Central memory CD8-positive, alpha-beta T cell (primary cell): Measurements from ENCODE around the gene LELP1.
"Not testable (repeated sequence)": the region's sequence is repeated elsewhere in the genome, so short reads cannot be mapped to it uniquely, and the experiment has no call there.

ENCODE experiments used
- ATAC-seq: fragments of 150-1000 bp; cut with Tn5 transposase; replicated peaks from 2 replicates; pipeline ENCODE4 v1.10.0; 2022; ENCODE audit warnings: mild to moderate bottlenecking, moderate FRiP score, moderate number of reproducible peaks; ENCODE audit not compliant: poor library complexity, severe bottlenecking; ENCODE audit errors: extremely low read depth
- DNase-seq, 2 donors: peaks; one replicate each; pipeline ENCODE4 v3.0.0; 2021; ENCODE audit warnings: low spot score in 2 of 2
- H3K27ac Mint-ChIP-seq: one replicate; pipeline ENCODE4 v1.8.0; 2022; ENCODE audit warnings: low read depth, mild to moderate bottlenecking, moderate library complexity, mixed read lengths
- H3K27me3 Mint-ChIP-seq: one replicate; pipeline ENCODE4 v1.8.0; 2022; ENCODE audit warnings: mixed read lengths
- H3K36me3 Mint-ChIP-seq: one replicate; pipeline ENCODE4 v1.8.0; 2022; ENCODE audit warnings: mild to moderate bottlenecking, moderate library complexity, mixed read lengths; ENCODE audit not compliant: insufficient read depth
- H3K4me1 Mint-ChIP-seq: one replicate; pipeline ENCODE4 v1.8.0; 2022; ENCODE audit warnings: mixed read lengths
- H3K4me3 Mint-ChIP-seq: one replicate; pipeline ENCODE4 v1.8.0; 2022; ENCODE audit warnings: mild to moderate bottlenecking, moderate library complexity, mixed read lengths
- H3K9me3 Mint-ChIP-seq: one replicate; pipeline ENCODE4 v1.8.0; 2022; ENCODE audit warnings: mixed read lengths

The LELP1 gene

DNA sequence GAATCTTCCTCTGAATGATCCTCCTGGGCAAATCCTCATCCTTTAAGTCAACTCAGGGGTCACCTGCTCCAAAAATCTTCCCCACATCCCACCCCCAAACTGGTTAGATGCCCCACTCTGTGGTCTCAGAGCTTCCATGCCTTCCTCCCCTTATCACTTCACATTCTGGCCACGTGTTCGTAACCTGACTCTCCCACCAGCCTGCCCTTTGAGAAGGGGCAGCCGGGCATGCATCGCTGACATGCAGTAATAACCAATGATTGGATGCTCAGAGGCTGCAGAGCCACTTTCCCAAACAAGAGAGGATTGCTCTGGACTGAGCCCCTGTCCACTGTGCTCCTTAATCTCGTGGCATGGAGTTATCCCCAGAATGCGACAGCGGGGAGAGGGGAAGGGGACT is 7.0 kb downstream of the LELP1 start:
- peaks cover 54% of the 10 kb centered on the region for H3K27me3 Mint-ChIP-seq
- no peaks in the 10 kb centered on the region for H3K4me1 Mint-ChIP-seq
- ATAC-seq (no peak), DNase-seq (no peak)
- H3K27ac Mint-ChIP-seq: no peak overlapping the region
- no peaks in the 10 kb centered on the region for H3K9me3 Mint-ChIP-seq
- no peaks in the 10 kb centered on the region for H3K36me3 Mint-ChIP-seq
- no peak overlapping the region for H3K4me3 Mint-ChIP-seq

DNA sequence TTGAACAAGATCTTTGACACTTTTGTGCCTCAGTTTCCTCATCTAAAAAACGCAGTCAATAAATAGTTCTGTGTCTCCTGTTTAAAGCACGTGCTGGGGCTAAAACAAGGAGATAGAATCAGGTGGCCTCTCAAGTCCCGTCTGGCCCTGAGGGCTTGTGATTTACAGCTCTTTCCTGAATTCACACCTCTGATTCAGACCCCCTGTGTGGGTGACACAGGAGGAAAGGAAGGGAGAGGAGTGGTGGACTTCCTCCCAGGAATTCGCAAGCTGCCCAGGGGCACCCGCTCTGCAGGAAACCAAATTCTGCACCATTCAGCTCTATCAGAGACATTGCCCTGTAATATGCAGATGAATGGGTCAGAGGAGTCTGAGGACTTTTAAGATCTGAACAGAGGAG is 9.0 kb downstream of the LELP1 start:
- Mint-ChIP-seq H3K4me3 (no peak overlapping the region), H3K27ac (no peak overlapping the region), H3K27me3 (peaks cover 51% of the 10 kb centered on the region), H3K4me1 (no peaks in the 10 kb centered on the region), H3K36me3 (no peaks in the 10 kb centered on the region), H3K9me3 (no peaks in the 10 kb centered on the region)
- DNase-seq (no peak), ATAC-seq (no peak)

- no peaks in the 10 kb centered on the region for H3K4me1 Mint-ChIP-seq
- H3K9me3 Mint-ChIP-seq: no peaks in the 10 kb centered on the region
- DNase-seq (no peak), ATAC-seq (no peak)
- H3K4me3 Mint-ChIP-seq: no peak overlapping the region
- no peaks in the 10 kb centered on the region for H3K36me3 Mint-ChIP-seq
- H3K27me3 Mint-ChIP-seq: peaks cover 52% of the 10 kb centered on the region
- H3K27ac Mint-ChIP-seq: no peak overlapping the region
These were observed 10.3 kb downstream of the LELP1 start for GRCh38 chr1:153213519-153213918.

GRCh38 chr1:153217212-153217611 is 14.0 kb downstream of the LELP1 start, which contains the start of gene PRR9:
Gene PRR9, plus strand, starts transcription at chr1:153217584. Its CDS starts 561 bp downstream, at chr1:153218145.
- Mint-ChIP-seq H3K27ac (no peak within 1 kb of the TSS), H3K4me3 (no peak within 1 kb of the TSS), H3K27me3 (peaks cover 63% of the 10 kb centered on the region), H3K4me1 (no peaks in the 10 kb centered on the region), H3K9me3 (no peaks in the 10 kb centered on the region), H3K36me3 (peaks cover 1% of the 10 kb centered on the region)
- no peak for ATAC-seq
- no peak for DNase-seq

DNA sequence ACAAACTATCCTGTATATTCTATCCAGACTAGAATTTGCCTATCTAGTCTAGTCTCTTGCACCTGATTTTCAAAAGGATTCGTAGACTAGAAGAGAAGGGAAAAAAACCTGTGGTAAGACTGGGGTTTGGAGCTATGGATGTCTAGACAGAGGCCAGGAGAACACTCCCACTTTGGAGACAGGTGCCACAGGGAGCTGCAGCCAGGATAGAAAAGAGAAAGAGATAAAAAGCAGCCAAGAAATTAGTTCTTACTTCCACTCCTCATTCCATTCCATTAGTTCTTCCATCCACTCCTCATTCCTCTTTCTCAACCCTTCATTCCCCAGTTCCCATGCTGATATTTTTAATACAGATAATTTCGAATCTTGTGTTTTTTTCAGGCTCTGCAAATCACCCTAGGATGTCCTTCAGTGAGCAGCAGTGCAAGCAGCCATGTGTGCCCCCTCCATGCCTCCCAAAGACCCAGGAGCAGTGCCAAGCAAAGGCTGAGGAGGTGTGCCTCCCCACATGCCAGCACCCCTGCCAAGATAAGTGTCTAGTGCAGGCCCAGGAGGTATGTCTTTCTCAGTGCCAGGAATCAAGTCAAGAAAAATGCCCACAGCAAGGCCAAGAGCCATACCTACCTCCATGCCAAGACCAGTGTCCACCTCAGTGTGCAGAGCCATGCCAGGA is 14.7 kb downstream of the LELP1 start:
- no peak overlapping the region for H3K4me3 Mint-ChIP-seq
- peaks cover 60% of the 10 kb centered on the region for H3K27me3 Mint-ChIP-seq
- H3K4me1 Mint-ChIP-seq: peaks cover 1% of the 10 kb centered on the region
- no peaks in the 10 kb centered on the region for H3K9me3 Mint-ChIP-seq
- H3K27ac Mint-ChIP-seq: no peak overlapping the region
- DNase-seq (no peak), ATAC-seq (no peak)
- peaks cover 1% of the 10 kb centered on the region for H3K36me3 Mint-ChIP-seq

GRCh38 chr1:153220606-153221303 is 17.5 kb downstream of the LELP1 start:
- Mint-ChIP-seq H3K4me1 (peaks cover 9% of the 10 kb centered on the region), H3K9me3 (no peaks in the 10 kb centered on the region), H3K27me3 (peaks cover 56% of the 10 kb centered on the region), H3K4me3 (no peak overlapping the region), H3K27ac (no peak overlapping the region), H3K36me3 (peaks cover 1% of the 10 kb centered on the region)
- ATAC-seq (no peak), DNase-seq (no peak)

DNA sequence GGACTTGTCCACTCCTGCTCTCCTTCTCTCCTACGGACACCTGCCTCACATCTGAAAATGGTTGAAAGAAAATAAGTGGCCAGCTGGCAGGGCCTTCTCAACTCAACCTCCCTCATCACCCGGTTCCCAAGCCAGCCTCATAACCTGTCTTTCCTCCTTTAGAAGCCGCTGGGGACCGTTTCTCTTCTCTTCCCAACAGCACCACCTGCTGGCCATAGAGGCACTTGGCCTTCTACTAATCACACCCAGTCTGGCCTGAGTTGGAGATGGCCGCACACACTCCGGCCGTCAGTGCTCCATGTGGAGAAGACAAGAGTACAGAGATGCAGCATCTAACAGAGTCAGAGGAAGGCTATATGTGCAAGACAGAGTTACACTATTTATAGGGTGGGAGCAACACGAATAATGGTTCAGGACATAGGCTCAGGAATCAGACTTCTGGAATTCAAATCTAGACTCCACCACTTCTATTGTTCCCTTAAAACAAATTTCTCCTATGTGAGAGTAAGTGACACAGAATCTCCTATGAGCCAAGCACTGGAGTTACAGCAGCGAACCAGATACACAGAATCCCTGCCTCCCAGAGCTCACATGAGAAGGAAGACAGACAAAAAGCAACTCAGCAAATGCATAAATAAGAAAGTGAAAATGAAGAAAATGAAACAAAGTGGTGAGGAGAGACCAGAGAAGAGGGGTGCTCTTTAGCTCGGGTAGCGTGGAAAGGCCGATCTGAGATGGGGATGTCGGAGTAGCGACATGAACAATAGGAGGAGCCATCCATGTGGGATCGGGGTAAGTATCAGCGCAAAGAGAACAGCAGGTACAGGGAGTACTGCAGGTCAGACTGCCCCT is 20.0 kb downstream of the LELP1 start:
- H3K27me3 Mint-ChIP-seq: peaks cover 43% of the 10 kb centered on the region
- not testable (repeated sequence) for ATAC-seq, H3K4me1 Mint-ChIP-seq, H3K36me3 Mint-ChIP-seq, H3K9me3 Mint-ChIP-seq, H3K27ac Mint-ChIP-seq, H3K4me3 Mint-ChIP-seq
- DNase-seq: peak in 1 of 2 donors; percentile 21

GRCh38 chr1:153227810-153228209 is 24.6 kb downstream of the LELP1 start:
- Mint-ChIP-seq H3K4me3 (no peak overlapping the region), H3K27ac (no peak overlapping the region), H3K4me1 (peaks cover 8% of the 10 kb centered on the region), H3K27me3 (peaks cover 14% of the 10 kb centered on the region), H3K36me3 (no peaks in the 10 kb centered on the region), H3K9me3 (no peaks in the 10 kb centered on the region)
- no peak for DNase-seq
- ATAC-seq: no peak

DNA sequence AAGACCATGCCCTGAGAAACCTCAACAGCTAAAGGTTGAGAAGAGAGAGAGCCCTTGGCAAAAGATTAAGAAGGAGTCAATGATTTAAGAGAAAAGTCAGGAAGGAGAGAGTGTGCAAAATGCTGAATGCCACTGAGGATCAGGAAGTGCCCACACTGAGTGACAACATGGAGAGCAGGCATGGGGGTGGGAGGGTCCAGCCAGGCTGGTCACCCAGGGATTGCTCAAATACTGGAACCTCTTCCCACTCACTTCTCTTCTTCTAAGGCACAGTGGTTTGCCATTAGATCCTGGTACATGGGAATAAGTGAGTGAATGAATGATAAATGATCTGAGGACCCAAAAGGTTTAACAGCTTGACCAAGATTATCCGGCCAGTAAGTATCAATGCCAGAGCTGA is 25.3 kb downstream of the LELP1 start:
- Mint-ChIP-seq H3K27ac (no peak overlapping the region), H3K36me3 (no peaks in the 10 kb centered on the region), H3K27me3 (peaks cover 14% of the 10 kb centered on the region), H3K9me3 (no peaks in the 10 kb centered on the region), H3K4me1 (peaks cover 2% of the 10 kb centered on the region), H3K4me3 (no peak overlapping the region)
- no peak for DNase-seq
- no peak for ATAC-seq

DNA sequence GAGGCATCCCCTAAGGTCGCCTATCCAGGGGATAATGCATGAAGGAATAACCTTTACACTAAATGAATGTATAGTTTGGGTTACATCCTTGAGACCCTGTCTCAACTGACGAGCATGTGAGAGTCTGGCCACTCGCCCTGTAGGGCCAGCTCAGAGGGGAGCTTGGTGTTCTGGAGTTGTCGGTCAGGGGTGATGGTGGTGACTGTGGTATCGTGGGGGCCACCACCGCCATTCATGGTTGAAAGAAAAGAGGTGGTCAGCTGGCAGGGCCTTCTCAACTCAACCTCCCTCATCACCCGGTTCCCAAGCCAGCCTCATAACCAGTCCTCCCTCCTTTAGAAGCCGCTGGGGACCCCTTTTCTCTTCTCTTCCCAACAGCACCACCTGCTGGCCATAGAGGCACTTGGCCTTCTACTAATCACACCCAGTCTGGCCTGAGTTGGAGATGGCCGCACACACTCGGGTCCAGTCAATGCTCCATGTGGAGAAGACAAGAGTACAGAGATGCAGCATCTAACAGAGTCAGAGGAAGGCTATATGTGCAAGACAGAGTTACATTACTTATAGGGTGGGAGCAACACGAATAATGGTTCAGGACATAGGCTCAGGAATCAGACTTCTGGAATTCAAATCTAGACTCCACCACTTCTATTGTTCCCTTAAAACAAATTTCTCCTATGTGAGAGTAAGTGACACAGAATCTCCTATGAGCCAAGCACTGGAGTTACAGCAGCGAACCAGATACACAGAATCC is 26.0 kb downstream of the LELP1 start:
- H3K4me3 Mint-ChIP-seq, DNase-seq, H3K4me1 Mint-ChIP-seq, H3K27ac Mint-ChIP-seq, ATAC-seq, H3K27me3 Mint-ChIP-seq, H3K9me3 Mint-ChIP-seq, H3K36me3 Mint-ChIP-seq: not testable (repeated sequence)

DNA sequence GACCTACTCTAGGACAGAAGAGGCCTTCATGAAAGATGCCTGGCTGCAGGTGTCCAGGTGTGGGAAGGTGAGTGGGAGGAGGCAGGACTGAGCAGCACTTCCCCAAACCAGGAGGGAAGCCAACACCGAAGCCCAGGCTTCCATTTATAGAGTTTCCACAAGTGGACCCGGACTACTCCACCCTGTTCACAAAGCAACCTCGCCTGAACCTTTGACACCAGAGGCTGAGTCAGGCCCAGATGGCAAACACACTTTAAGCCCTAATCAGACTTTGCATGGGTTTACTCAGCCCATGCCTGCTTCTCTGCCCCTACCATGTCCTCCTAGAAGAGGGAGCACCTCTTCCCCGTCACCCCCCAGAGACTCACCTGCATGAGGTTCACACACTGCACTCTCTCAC is 28.1 kb downstream of the LELP1 start:
- no peaks in the 10 kb centered on the region for H3K36me3 Mint-ChIP-seq
- H3K27me3 Mint-ChIP-seq: peaks cover 22% of the 10 kb centered on the region
- ATAC-seq (no peak), DNase-seq (no peak)
- H3K27ac Mint-ChIP-seq: no peak overlapping the region
- no peak overlapping the region for H3K4me3 Mint-ChIP-seq
- H3K9me3 Mint-ChIP-seq: no peaks in the 10 kb centered on the region
- H3K4me1 Mint-ChIP-seq: no peaks in the 10 kb centered on the region

- Mint-ChIP-seq H3K4me1 (no peaks in the 10 kb centered on the region), H3K27ac (no peak overlapping the region)
These were observed 28.6 kb downstream of the LELP1 start for GRCh38 chr1:153231785-153232184.

More at GRCh38 chr1:153231785-153232184, 28.6 kb downstream of the LELP1 start:
- ATAC-seq (no peak), DNase-seq (no peak)
- Mint-ChIP-seq H3K4me3 (no peak overlapping the region), H3K9me3 (no peaks in the 10 kb centered on the region), H3K36me3 (no peaks in the 10 kb centered on the region), H3K27me3 (peaks cover 25% of the 10 kb centered on the region)
